ENCODE results near the gene LIPT2.
"Not testable (repeated sequence)": the region's sequence is repeated elsewhere in the genome, so short reads cannot be mapped to it uniquely, and the experiment has no call there.

The LIPT2 gene

GRCh38 chr11:74517592-74517991, 24.1 kb upstream of the LIPT2 start:
- not testable (repeated sequence) for H2BK15ac ChIP-seq (ENCODE audit: low read depth, poor library complexity, severe bottlenecking); DNase-seq; H2AFZ ChIP-seq (ENCODE audit: low read depth, low read length)

GRCh38 chr11:74507582-74507981, 14.1 kb upstream of the LIPT2 start:
- Histone ChIP-seq H3K4me3 (ENCODE audit: insufficient read depth in 1 of 2, low read depth in 1 of 2, low read length in 2 of 2) (no peak overlapping the region), H3K18ac (ENCODE audit: low read depth in 1 of 2, low read length in 2 of 2) (no peak overlapping the region), H4K8ac (ENCODE audit: low read length) (no peak overlapping the region), H3K23ac (ENCODE audit: low read length in 2 of 2) (no peak overlapping the region), H2BK120ac (ENCODE audit: low read depth, low read length) (no peak overlapping the region), H4K91ac (ENCODE audit: low read length) (no peak overlapping the region), H2BK5ac (ENCODE audit: low read depth, low read length, poor library complexity, severe bottlenecking) (no peak overlapping the region), H3K4ac (ENCODE audit: low read depth in 1 of 2, low read length in 2 of 2) (no peak overlapping the region), H2AFZ (ENCODE audit: low read depth, low read length) (no peak overlapping the region), H2BK15ac (ENCODE audit: low read depth, poor library complexity, severe bottlenecking) (no peak overlapping the region), H3K27me3 (ENCODE audit: control insufficient read depth in 1 of 2, insufficient read depth in 1 of 2, low read length in 2 of 2) (peaks cover 0 to 13% of the 10 kb centered on the region in 2 experiments), H3K4me2 (ENCODE audit: low read length, poor library complexity, severe bottlenecking) (no peak overlapping the region), H3K36me3 (ENCODE audit: control insufficient read depth in 1 of 2, insufficient read depth in 2 of 2, low read depth in 1 of 2, low read length in 2 of 2) (no peaks in the 10 kb centered on the region), H3K9ac (ENCODE audit: low read length) (no peak overlapping the region), H3K9me3 (ENCODE audit: control insufficient read depth, low read length) (no peaks in the 10 kb centered on the region), H3K27ac (ENCODE audit: low read length, poor library complexity, severe bottlenecking) (no peak overlapping the region), H2BK12ac (ENCODE audit: low read length in 2 of 2) (no peak overlapping the region), H3K14ac (ENCODE audit: low read length in 2 of 2) (no peak overlapping the region), H3K4me1 (ENCODE audit: control insufficient read depth, insufficient read depth, low read depth, low read length) (peaks cover 2% of the 10 kb centered on the region), H2AK5ac (ENCODE audit: low read length, severe bottlenecking) (no peak overlapping the region), H3K79me1 (replicated peaks; ENCODE audit: low read length, poor library complexity, severe bottlenecking) (no peaks in the 10 kb centered on the region)
- DNase-seq, result no peak
- 69% methylated on average over 2 of the region's 2 CpGs for WGBS

More at GRCh38 chr11:74517592-74517991, 24.1 kb upstream of the LIPT2 start:
- not testable (repeated sequence) for H2AK5ac ChIP-seq (ENCODE audit: low read length, severe bottlenecking); H3K4ac ChIP-seq (ENCODE audit: low read depth in 1 of 2, low read length in 2 of 2); H3K14ac ChIP-seq (ENCODE audit: low read length in 2 of 2); H3K27ac ChIP-seq (ENCODE audit: low read length, poor library complexity, severe bottlenecking); H3K79me1 ChIP-seq (replicated peaks; ENCODE audit: low read length, poor library complexity, severe bottlenecking); H3K23ac ChIP-seq (ENCODE audit: low read length in 2 of 2); H2BK5ac ChIP-seq (ENCODE audit: low read depth, low read length, poor library complexity, severe bottlenecking); H3K4me3 ChIP-seq (ENCODE audit: insufficient read depth in 1 of 2, low read depth in 1 of 2, low read length in 2 of 2); H4K8ac ChIP-seq (ENCODE audit: low read length); H4K91ac ChIP-seq (ENCODE audit: low read length); H2BK120ac ChIP-seq (ENCODE audit: low read depth, low read length); H3K9ac ChIP-seq (ENCODE audit: low read length); H3K9me3 ChIP-seq (ENCODE audit: control insufficient read depth, low read length); H3K18ac ChIP-seq (ENCODE audit: low read depth in 1 of 2, low read length in 2 of 2); H2BK12ac ChIP-seq (ENCODE audit: low read length in 2 of 2); H3K36me3 ChIP-seq (ENCODE audit: control insufficient read depth in 1 of 2, insufficient read depth in 2 of 2, low read depth in 1 of 2, low read length in 2 of 2); H3K4me2 ChIP-seq (ENCODE audit: low read length, poor library complexity, severe bottlenecking); H3K4me1 ChIP-seq (ENCODE audit: control insufficient read depth, insufficient read depth, low read depth, low read length)
- 97% methylated on average over 2 of the region's 6 CpGs for WGBS
- peaks cover 0 to 28% of the 10 kb centered on the region in 2 experiments for H3K27me3 ChIP-seq (ENCODE audit: control insufficient read depth in 1 of 2, insufficient read depth in 1 of 2, low read length in 2 of 2)

GRCh38 chr11:74506823-74507222, 13.3 kb upstream of the LIPT2 start:
- 62% methylated on average over 1 of the region's 1 CpG for WGBS
- Histone ChIP-seq H3K4me3 (ENCODE audit: insufficient read depth in 1 of 2, low read depth in 1 of 2, low read length in 2 of 2) (no peak overlapping the region), H3K27me3 (ENCODE audit: control insufficient read depth in 1 of 2, insufficient read depth in 1 of 2, low read length in 2 of 2) (peaks cover 0 to 8% of the 10 kb centered on the region in 2 experiments)

GRCh38 chr11:74505911-74506310, 12.4 kb upstream of the LIPT2 start:
- H3K23ac ChIP-seq (ENCODE audit: low read length in 2 of 2), result no peak overlapping the region
- H3K4ac ChIP-seq (ENCODE audit: low read depth in 1 of 2, low read length in 2 of 2), result no peak overlapping the region
- H2AFZ ChIP-seq (ENCODE audit: low read depth, low read length), result no peak overlapping the region
- H2BK5ac ChIP-seq (ENCODE audit: low read depth, low read length, poor library complexity, severe bottlenecking), result no peak overlapping the region
- no peaks in the 10 kb centered on the region for H3K36me3 ChIP-seq (ENCODE audit: control insufficient read depth in 1 of 2, insufficient read depth in 2 of 2, low read depth in 1 of 2, low read length in 2 of 2)
- no peak overlapping the region for H3K4me3 ChIP-seq (ENCODE audit: insufficient read depth in 1 of 2, low read depth in 1 of 2, low read length in 2 of 2)
- no peaks in the 10 kb centered on the region for H3K79me1 ChIP-seq (replicated peaks; ENCODE audit: low read length, poor library complexity, severe bottlenecking)
- H2AK5ac ChIP-seq (ENCODE audit: low read length, severe bottlenecking), result no peak overlapping the region
- H3K9ac ChIP-seq (ENCODE audit: low read length), result no peak overlapping the region
- H2BK12ac ChIP-seq (ENCODE audit: low read length in 2 of 2), result no peak overlapping the region
- H4K8ac ChIP-seq (ENCODE audit: low read length), result no peak overlapping the region
- no peaks in the 10 kb centered on the region for H3K9me3 ChIP-seq (ENCODE audit: control insufficient read depth, low read length)
- no peak overlapping the region for H4K91ac ChIP-seq (ENCODE audit: low read length)
- H3K4me2 ChIP-seq (ENCODE audit: low read length, poor library complexity, severe bottlenecking), result no peak overlapping the region
- 94% methylated on average over 4 of the region's 4 CpGs for WGBS
- peaks cover 0 to under 1% of the 10 kb centered on the region in 2 experiments for H3K27me3 ChIP-seq (ENCODE audit: control insufficient read depth in 1 of 2, insufficient read depth in 1 of 2, low read length in 2 of 2)
- no peak overlapping the region for H3K27ac ChIP-seq (ENCODE audit: low read length, poor library complexity, severe bottlenecking)
- no peak overlapping the region for H3K14ac ChIP-seq (ENCODE audit: low read length in 2 of 2)
- H2BK15ac ChIP-seq (ENCODE audit: low read depth, poor library complexity, severe bottlenecking), result no peak overlapping the region
- DNase-seq, result no peak
- peaks cover 2% of the 10 kb centered on the region for H3K4me1 ChIP-seq (ENCODE audit: control insufficient read depth, insufficient read depth, low read depth, low read length)
- H2BK120ac ChIP-seq (ENCODE audit: low read depth, low read length), result no peak overlapping the region
- H3K18ac ChIP-seq (ENCODE audit: low read depth in 1 of 2, low read length in 2 of 2), result no peak overlapping the region

More at GRCh38 chr11:74506823-74507222, 13.3 kb upstream of the LIPT2 start:
- no peak overlapping the region for H3K4ac ChIP-seq (ENCODE audit: low read depth in 1 of 2, low read length in 2 of 2)
- no peaks in the 10 kb centered on the region for H3K36me3 ChIP-seq (ENCODE audit: control insufficient read depth in 1 of 2, insufficient read depth in 2 of 2, low read depth in 1 of 2, low read length in 2 of 2)
- no peaks in the 10 kb centered on the region for H3K79me1 ChIP-seq (replicated peaks; ENCODE audit: low read length, poor library complexity, severe bottlenecking)
- H3K18ac ChIP-seq (ENCODE audit: low read depth in 1 of 2, low read length in 2 of 2), result no peak overlapping the region
- H2BK120ac ChIP-seq (ENCODE audit: low read depth, low read length), result no peak overlapping the region
- no peaks in the 10 kb centered on the region for H3K9me3 ChIP-seq (ENCODE audit: control insufficient read depth, low read length)
- no peak overlapping the region for H3K14ac ChIP-seq (ENCODE audit: low read length in 2 of 2)
- peaks cover 2% of the 10 kb centered on the region for H3K4me1 ChIP-seq (ENCODE audit: control insufficient read depth, insufficient read depth, low read depth, low read length)
- no peak overlapping the region for H4K91ac ChIP-seq (ENCODE audit: low read length)
- no peak overlapping the region for H2AFZ ChIP-seq (ENCODE audit: low read depth, low read length)
- no peak overlapping the region for H2BK5ac ChIP-seq (ENCODE audit: low read depth, low read length, poor library complexity, severe bottlenecking)
- H2AK5ac ChIP-seq (ENCODE audit: low read length, severe bottlenecking), result no peak overlapping the region
- no peak overlapping the region for H2BK15ac ChIP-seq (ENCODE audit: low read depth, poor library complexity, severe bottlenecking)
- no peak overlapping the region for H3K23ac ChIP-seq (ENCODE audit: low read length in 2 of 2)
- H2BK12ac ChIP-seq (ENCODE audit: low read length in 2 of 2), result no peak overlapping the region
- no peak overlapping the region for H3K27ac ChIP-seq (ENCODE audit: low read length, poor library complexity, severe bottlenecking)
- no peak overlapping the region for H3K4me2 ChIP-seq (ENCODE audit: low read length, poor library complexity, severe bottlenecking)
- peak; percentile 6 for DNase-seq
- no peak overlapping the region for H3K9ac ChIP-seq (ENCODE audit: low read length)
- no peak overlapping the region for H4K8ac ChIP-seq (ENCODE audit: low read length)
